Liver (tissue), 9 donors: ENCODE measurements around the gene STKLD1. TPM values are rescaled to one million over a fixed set of nuclear protein-coding genes. Genes with fewer than 3 reads are reported as not detected.

ENCODE experiments used
- DNase-seq: peaks from one replicate; pipeline ENCODE4 v3.0.0-alpha.2; 2017; ENCODE audit warnings: low spot score
- H3K27ac ChIP-seq, 2 donors: one replicate each; pipeline ENCODE4 v1.7.0; 2013; ENCODE audit warnings: inconsistent platforms in 2 of 2, low read length in 2 of 2, control low read depth in 1 of 2, low read depth in 1 of 2, mild to moderate bottlenecking in 1 of 2
- H3K27me3 ChIP-seq, 4 donors: one replicate each; pipeline versions ENCODE4 v1.6.1 to v1.7.0; 2013; ENCODE audit warnings: low read length in 3 of 4, inconsistent platforms in 1 of 4, mild to moderate bottlenecking in 1 of 4, moderate library complexity in 1 of 4; ENCODE audit not compliant: control insufficient read depth in 4 of 4, insufficient read depth in 4 of 4
- H3K36me3 ChIP-seq, 4 donors: one replicate each; pipeline versions ENCODE4 v1.6.1 to v1.7.0; 2013; ENCODE audit warnings: low read length in 3 of 4, mild to moderate bottlenecking in 3 of 4, low read depth in 1 of 4, moderate library complexity in 1 of 4; ENCODE audit not compliant: control insufficient read depth in 4 of 4, insufficient read depth in 3 of 4
- H3K4me1 ChIP-seq, 4 donors: one replicate each; pipeline versions ENCODE4 v1.6.1 to v1.7.0; 2013; ENCODE audit warnings: low read length in 3 of 4, mild to moderate bottlenecking in 3 of 4, moderate library complexity in 1 of 4; ENCODE audit not compliant: control insufficient read depth in 4 of 4, insufficient read depth in 4 of 4
- H3K4me3 ChIP-seq, 3 donors: one replicate each; pipeline versions ENCODE4 v1.6.1 to v1.7.0; 2013; ENCODE audit warnings: low read length in 3 of 3, control low read depth in 1 of 3, low read depth in 1 of 3, mild to moderate bottlenecking in 1 of 3
- H3K9ac ChIP-seq, 2 donors: one replicate each; pipeline ENCODE4 v1.7.0; 2013; ENCODE audit warnings: low read length in 2 of 2, mild to moderate bottlenecking in 2 of 2, moderate library complexity in 2 of 2, control low read depth in 1 of 2, low read depth in 1 of 2
- H3K9me3 ChIP-seq, 4 donors: one replicate each; pipeline versions ENCODE4 v1.6.1 to v1.7.0; 2013; ENCODE audit warnings: low read length in 3 of 4; ENCODE audit not compliant: control insufficient read depth in 4 of 4
- EGR1 ChIP-seq, 2 donors: IDR thresholded peaks; 2 replicates each; pipeline ENCODE4 v1.6.1; 2016 to 2018; ENCODE audit warnings: antibody characterized with exemption in 2 of 2, low read depth in 2 of 2
- FOXA1 ChIP-seq: IDR thresholded peaks from 2 replicates; pipeline ENCODE4 v1.6.1; 2016; ENCODE audit warnings: antibody characterized with exemption
- FOXA2 ChIP-seq: IDR thresholded peaks from 2 replicates; pipeline ENCODE4 v1.6.1; 2016; ENCODE audit warnings: antibody characterized with exemption
- GABPA ChIP-seq, 2 donors: IDR thresholded peaks in 1 of 2; conservative IDR thresholded peaks in 1 of 2; 2 replicates each; pipeline ENCODE4 v1.6.1; 2016; ENCODE audit warnings: antibody characterized with exemption in 2 of 2, mild to moderate bottlenecking in 1 of 2, moderate library complexity in 1 of 2
- HNF4A ChIP-seq, 2 donors: conservative IDR thresholded peaks; 2 replicates each; pipeline ENCODE4 v1.6.1; 2016; ENCODE audit warnings: antibody characterized with exemption in 2 of 2, mild to moderate bottlenecking in 2 of 2
- JUND ChIP-seq, 2 donors: IDR thresholded peaks; 2 replicates each; pipeline ENCODE4 v1.6.1; 2016; ENCODE audit warnings: antibody characterized with exemption in 2 of 2
- NR2F2 ChIP-seq: IDR thresholded peaks from 2 replicates; pipeline ENCODE4 v1.6.1; 2016; ENCODE audit warnings: antibody characterized with exemption
- RAD21 ChIP-seq, 2 donors: IDR thresholded peaks; 2 replicates each; pipeline ENCODE4 v1.6.1; 2016; ENCODE audit warnings: antibody characterized with exemption in 2 of 2, mild to moderate bottlenecking in 2 of 2
- RXRA ChIP-seq, 2 donors: IDR thresholded peaks; 2 replicates each; pipeline ENCODE4 v1.6.1; 2017 to 2018; ENCODE audit warnings: antibody characterized with exemption in 2 of 2, mild to moderate bottlenecking in 1 of 2
- SP1 ChIP-seq: IDR thresholded peaks from 2 replicates; pipeline ENCODE4 v1.6.1; 2018; ENCODE audit warnings: antibody characterized with exemption, mild to moderate bottlenecking
- TAF1 ChIP-seq: conservative IDR thresholded peaks from 2 replicates; pipeline ENCODE4 v1.6.1; 2016; ENCODE audit warnings: antibody characterized with exemption, mild to moderate bottlenecking
- YY1 ChIP-seq: IDR thresholded peaks from 2 replicates; pipeline ENCODE4 v1.6.1; 2016; ENCODE audit warnings: antibody characterized with exemption, mild to moderate bottlenecking
- WGBS: extraction: QIAGEN DNeasy Blood & Tissue Kit; methylation state at CpG from one replicate; pipeline ENCODE4 v1.1.7; 2013; 5-methylcytosine and 5-hydroxymethylcytosine counted together
- polyA plus RNA-seq, 2 donors: library from polyadenylated mRNA; stranded (reverse) in 1 of 2; unstranded in 1 of 2; fragments of 200-250 nt in 1 of 2; fragments of >200 nt in 1 of 2; fragmentation: Nextera tagmentation in 1 of 2; extraction: Ambion mirVana in 1 of 2; gene quantifications; one replicate each; pipeline versions ENCODE4 v1.2.1 to v1.2.3, GENCODE V29; 2013 to 2015
- total RNA-seq, 2 donors: library from RNA; depleted of rRNA; stranded (reverse); fragments of >200 nt; gene quantifications; one replicate each; pipeline ENCODE4 v1.2.3, GENCODE V29; 2014
- TF ChIP-seq, protein P1 (sequence below): IDR thresholded peaks from 2 replicates; pipeline ENCODE4 v1.6.1; 2016; ENCODE audit warnings: antibody characterized with exemption
- TF ChIP-seq, protein P2 (sequence below): IDR thresholded peaks from 2 replicates; pipeline ENCODE4 v1.6.1; 2016; ENCODE audit warnings: antibody characterized with exemption
- TF ChIP-seq, protein P3 (sequence below): IDR thresholded peaks from 2 replicates; pipeline ENCODE4 v1.6.1; 2016; ENCODE audit warnings: antibody characterized with exemption
- TF ChIP-seq, protein P4 (sequence below): fragments of 150-350 bp; IDR thresholded peaks from 2 replicates; pipeline ENCODE4 v1.5.1; 2017; ENCODE audit warnings: improper control_type of control experiment, low read depth, low read length; ENCODE audit not compliant: missing input control
- donor health status: healthy.
- donor health status: healthy.
- donor health status: healthy.
- donor health status: healthy.
- donor health status: healthy.

Gene STKLD1
- total and polyA plus RNA-seq, 4 donors, result 0.25 to 0.85 (median 0.33) TPM

DNA sequence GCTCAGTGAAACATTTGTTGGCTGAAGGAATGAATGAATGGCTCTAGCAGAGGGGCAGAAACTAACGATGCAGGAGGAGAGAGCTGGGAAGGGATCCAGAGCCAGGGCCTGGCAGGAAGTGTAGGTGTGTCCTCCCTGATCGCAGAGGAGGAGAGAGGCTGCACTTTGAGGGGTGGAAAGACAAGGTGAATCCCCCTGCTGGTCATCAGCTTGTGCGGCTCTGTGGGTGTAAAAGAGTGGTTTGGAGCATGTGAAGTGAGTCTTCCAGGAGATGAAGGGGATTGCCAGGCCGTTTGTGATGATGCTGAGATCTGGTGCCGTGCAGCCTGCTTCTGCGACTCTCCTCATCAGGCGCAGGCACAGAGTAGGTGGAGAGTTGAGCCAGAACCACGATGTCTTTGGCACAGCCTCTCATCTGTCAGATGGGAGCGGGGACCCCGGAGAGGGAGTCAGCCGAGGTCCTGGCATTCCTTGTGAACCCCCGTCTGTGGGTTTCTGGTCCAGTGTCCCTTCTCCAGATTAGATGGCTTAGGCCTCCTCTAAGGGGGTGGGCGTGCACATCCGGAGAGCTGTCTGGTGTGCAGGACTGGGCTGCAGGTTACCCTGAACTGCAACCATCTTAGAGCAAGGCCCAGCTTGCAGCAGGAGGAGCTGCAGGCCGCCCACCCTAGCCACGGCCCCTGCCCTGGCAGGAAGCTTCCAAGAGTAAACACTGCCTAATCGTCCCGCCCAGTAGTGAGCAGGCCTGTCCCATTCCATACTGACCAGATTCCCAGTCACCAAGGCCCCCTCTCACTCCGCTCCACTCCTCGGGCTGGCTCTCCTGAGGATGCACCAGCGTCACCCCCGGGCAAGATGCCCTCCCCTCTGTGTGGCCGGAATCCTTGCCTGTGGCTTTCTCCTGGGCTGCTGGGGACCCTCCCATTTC, 45.7 kb downstream of the STKLD1 start, which contains the start of gene ADAMTS13:
Gene ADAMTS13, plus strand, starts transcription at position 753 of the 928 bp plus-strand sequence. Its CDS starts 77 bp downstream, at position 830.
- DNase-seq, result no peak
- no peak within 1 kb of the TSS for H3K9ac ChIP-seq
- no peaks in the 10 kb centered on the region for H3K27me3 ChIP-seq
- H3K4me3 ChIP-seq, result peak within 1 kb of the TSS in 1 of 3 donors; percentile 19
- no peaks in the 10 kb centered on the region for H3K36me3 ChIP-seq
- H3K27ac ChIP-seq, result peak within 1 kb of the TSS; percentile 50 to 63
- no peaks in the 10 kb centered on the region for H3K9me3 ChIP-seq
- H3K4me1 ChIP-seq, result peaks cover 0 to 14% (median 8%) of the 10 kb centered on the region in 4 donors
- no peak for TF ChIP-seq FOXA1
- TF ChIP-seq RXRA (IDR thresholded peaks at IDR 0.05), result peak in 1 of 2 donors; percentile 28
- TF ChIP-seq EGR1 (IDR thresholded peaks at IDR 0.05; ENCODE audit: low read depth in 2 of 2), result no peak
- WGBS, result 73% methylated on average over 23 of the region's 23 CpGs

DNA sequence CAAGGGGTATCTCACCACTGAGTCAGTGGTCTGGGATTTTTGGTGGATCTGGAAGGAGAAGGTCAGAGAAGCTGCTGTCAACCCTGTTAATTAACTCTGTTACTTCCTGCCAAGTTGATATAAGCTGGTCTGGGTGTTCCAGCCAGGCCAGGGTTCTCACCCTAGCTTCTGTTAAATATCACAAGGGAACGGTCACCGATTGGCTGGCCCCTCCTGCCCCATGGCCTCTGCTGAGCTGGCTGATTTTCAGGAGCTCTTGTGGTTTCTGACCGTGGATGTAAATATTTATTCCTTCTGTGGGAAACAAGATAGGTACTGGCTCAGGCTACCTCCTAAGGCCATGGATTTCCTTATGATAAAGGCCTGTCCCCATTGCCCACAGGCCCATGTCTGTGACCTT, 47.0 kb downstream of the STKLD1 start:
- 52% methylated on average over 3 of the region's 3 CpGs for WGBS
- TF ChIP-seq RXRA (IDR thresholded peaks at IDR 0.05) (peak; percentile 34 to 48), FOXA2 (no peak), NR2F2 (peak; percentile 88)
- H3K27me3 ChIP-seq, result no peaks in the 10 kb centered on the region
- DNase-seq, result no peak
- H3K9me3 ChIP-seq, result no peaks in the 10 kb centered on the region
- H3K27ac ChIP-seq, result peak overlapping the region; percentile 14 to 38
- no peak overlapping the region for H3K4me3 ChIP-seq
- H3K4me1 ChIP-seq, result peaks cover 0 to 9% (median 5%) of the 10 kb centered on the region in 4 donors
- H3K9ac ChIP-seq, result no peak overlapping the region
- H3K36me3 ChIP-seq, result no peaks in the 10 kb centered on the region

DNA sequence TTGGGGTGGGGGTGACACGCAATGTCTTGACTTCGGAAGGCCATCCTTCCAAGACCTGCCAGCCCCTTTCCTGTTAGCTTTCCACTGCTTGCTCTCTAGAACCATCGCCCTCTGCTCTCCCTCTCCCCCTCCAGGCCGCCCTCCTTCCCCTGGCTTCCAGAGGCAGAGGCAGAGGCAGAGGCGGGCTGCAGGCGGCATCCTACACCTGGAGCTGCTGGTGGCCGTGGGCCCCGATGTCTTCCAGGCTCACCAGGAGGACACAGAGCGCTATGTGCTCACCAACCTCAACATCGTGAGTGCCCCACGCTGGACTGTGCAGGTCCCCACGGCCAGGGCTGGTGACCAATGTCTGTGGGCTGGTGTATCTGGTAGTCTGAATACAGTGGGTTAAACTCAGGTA, 48.0 kb downstream of the STKLD1 start:
- TF ChIP-seq FOXA1 (no peak), RAD21 (IDR thresholded peaks at IDR 0.05) (no peak), JUND (IDR thresholded peaks at IDR 0.05) (no peak), TAF1 (no peak), YY1 (no peak)
- TF ChIP-seq, protein P1, sequence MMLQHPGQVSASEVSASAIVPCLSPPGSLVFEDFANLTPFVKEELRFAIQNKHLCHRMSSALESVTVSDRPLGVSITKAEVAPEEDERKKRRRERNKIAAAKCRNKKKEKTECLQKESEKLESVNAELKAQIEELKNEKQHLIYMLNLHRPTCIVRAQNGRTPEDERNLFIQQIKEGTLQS, result no peak
- TF ChIP-seq, protein P2, sequence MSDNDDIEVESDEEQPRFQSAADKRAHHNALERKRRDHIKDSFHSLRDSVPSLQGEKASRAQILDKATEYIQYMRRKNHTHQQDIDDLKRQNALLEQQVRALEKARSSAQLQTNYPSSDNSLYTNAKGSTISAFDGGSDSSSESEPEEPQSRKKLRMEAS, result no peak
- WGBS, result 90% methylated on average over 12 of the region's 12 CpGs

DNA sequence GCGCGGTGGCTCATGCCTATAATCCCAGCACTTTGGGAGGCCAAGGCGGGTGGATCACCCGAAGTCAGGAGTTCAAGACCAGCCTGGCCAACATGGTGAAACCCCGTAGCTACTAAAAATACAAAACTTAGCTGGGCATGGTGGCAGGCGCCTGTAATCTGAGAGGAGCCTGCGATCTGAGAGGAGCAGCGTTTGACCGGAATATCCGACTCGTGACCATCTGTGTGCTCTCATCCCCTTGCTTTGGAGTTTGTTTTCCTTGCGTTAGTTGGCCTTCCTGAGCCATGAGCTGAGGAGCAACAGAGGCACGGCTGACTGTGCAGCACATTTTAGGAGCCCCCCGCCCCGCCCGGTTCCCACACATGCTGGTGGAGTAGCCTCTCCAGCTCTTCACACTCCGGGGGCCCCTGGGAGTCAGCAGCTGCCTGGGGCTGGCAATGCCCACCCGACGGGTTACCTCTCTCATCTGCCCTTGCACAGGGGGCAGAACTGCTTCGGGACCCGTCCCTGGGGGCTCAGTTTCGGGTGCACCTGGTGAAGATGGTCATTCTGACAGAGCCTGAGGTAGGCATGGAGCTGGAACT, 49.0 kb downstream of the STKLD1 start:
- Histone ChIP-seq H3K9me3 (no peaks in the 10 kb centered on the region), H3K36me3 (no peaks in the 10 kb centered on the region), H3K27ac (no peak overlapping the region), H3K4me3 (no peak overlapping the region), H3K9ac (no peak overlapping the region), H3K27me3 (no peaks in the 10 kb centered on the region), H3K4me1 (peaks cover 0 to 8% (median 4%) of the 10 kb centered on the region in 4 donors)
- DNase-seq, result no peak
- 90% methylated on average over 22 of the region's 22 CpGs for WGBS
- TF ChIP-seq, protein P3, sequence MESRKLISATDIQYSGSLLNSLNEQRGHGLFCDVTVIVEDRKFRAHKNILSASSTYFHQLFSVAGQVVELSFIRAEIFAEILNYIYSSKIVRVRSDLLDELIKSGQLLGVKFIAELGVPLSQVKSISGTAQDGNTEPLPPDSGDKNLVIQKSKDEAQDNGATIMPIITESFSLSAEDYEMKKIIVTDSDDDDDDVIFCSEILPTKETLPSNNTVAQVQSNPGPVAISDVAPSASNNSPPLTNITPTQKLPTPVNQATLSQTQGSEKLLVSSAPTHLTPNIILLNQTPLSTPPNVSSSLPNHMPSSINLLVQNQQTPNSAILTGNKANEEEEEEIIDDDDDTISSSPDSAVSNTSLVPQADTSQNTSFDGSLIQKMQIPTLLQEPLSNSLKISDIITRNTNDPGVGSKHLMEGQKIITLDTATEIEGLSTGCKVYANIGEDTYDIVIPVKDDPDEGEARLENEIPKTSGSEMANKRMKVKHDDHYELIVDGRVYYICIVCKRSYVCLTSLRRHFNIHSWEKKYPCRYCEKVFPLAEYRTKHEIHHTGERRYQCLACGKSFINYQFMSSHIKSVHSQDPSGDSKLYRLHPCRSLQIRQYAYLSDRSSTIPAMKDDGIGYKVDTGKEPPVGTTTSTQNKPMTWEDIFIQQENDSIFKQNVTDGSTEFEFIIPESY, result no peak
- TF ChIP-seq NR2F2 (no peak), HNF4A (conservative IDR thresholded peaks at IDR 0.05) (no peak), GABPA (IDR thresholded peaks at IDR 0.05 in 1 of 2, conservative IDR thresholded peaks at IDR 0.05 in 1 of 2) (no peak), RXRA (IDR thresholded peaks at IDR 0.05) (no peak), EGR1 (IDR thresholded peaks at IDR 0.05; ENCODE audit: low read depth in 2 of 2) (no peak), JUND (IDR thresholded peaks at IDR 0.05) (no peak), SP1 (no peak), RAD21 (IDR thresholded peaks at IDR 0.05) (no peak)
- TF ChIP-seq, protein P1, result no peak
- TF ChIP-seq, protein P2, result no peak
- TF ChIP-seq, protein P4, sequence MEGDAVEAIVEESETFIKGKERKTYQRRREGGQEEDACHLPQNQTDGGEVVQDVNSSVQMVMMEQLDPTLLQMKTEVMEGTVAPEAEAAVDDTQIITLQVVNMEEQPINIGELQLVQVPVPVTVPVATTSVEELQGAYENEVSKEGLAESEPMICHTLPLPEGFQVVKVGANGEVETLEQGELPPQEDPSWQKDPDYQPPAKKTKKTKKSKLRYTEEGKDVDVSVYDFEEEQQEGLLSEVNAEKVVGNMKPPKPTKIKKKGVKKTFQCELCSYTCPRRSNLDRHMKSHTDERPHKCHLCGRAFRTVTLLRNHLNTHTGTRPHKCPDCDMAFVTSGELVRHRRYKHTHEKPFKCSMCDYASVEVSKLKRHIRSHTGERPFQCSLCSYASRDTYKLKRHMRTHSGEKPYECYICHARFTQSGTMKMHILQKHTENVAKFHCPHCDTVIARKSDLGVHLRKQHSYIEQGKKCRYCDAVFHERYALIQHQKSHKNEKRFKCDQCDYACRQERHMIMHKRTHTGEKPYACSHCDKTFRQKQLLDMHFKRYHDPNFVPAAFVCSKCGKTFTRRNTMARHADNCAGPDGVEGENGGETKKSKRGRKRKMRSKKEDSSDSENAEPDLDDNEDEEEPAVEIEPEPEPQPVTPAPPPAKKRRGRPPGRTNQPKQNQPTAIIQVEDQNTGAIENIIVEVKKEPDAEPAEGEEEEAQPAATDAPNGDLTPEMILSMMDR, result no peak

More for the DNA sequence above, 48.0 kb downstream of the STKLD1 start:
- no peak overlapping the region for H3K4me3 ChIP-seq
- peak overlapping the region in 1 of 2 donors; percentile 14 for H3K27ac ChIP-seq
- no peak for DNase-seq
- no peaks in the 10 kb centered on the region for H3K27me3 ChIP-seq
- no peaks in the 10 kb centered on the region for H3K9me3 ChIP-seq
- no peaks in the 10 kb centered on the region for H3K36me3 ChIP-seq
- H3K9ac ChIP-seq, result no peak overlapping the region
- peaks cover 0 to 5% (median 4%) of the 10 kb centered on the region in 4 donors for H3K4me1 ChIP-seq
